RCC 7860 (cell line): ENCODE data around the gene ADCY9.
"Not testable (repeated sequence)": the region's sequence is repeated elsewhere in the genome, so short reads cannot be mapped to it uniquely, and the experiment has no call there.

Experiments
- DNase-seq: peaks from one replicate; pipeline ENCODE4 v3.0.0-alpha.2; 2015; ENCODE audit warnings: low spot score
- FAIRE-seq: peaks from 2 replicates; lab custom pipeline; 2012; peaks lifted over from hg19 to GRCh38; lab: Jason Lieb, UNC

The ADCY9 gene

GRCh38 chr16:3937066-3937875, 179.0 kb downstream of the ADCY9 start:
- DNase-seq, result no peak
- FAIRE-seq, result no peak

- DNase-seq (no peak), FAIRE-seq (no peak)
Observed at GRCh38 chr16:3935921-3936320, 180.3 kb downstream of the ADCY9 start.

- FAIRE-seq, result no peak
- DNase-seq, result no peak
Observed at GRCh38 chr16:3934491-3935181, 181.6 kb downstream of the ADCY9 start.

- FAIRE-seq, DNase-seq: not testable (repeated sequence)
Observed at GRCh38 chr16:3927147-3927546, 189.1 kb downstream of the ADCY9 start.

- no peak for DNase-seq
- FAIRE-seq, result no peak
Observed at GRCh38 chr16:3924763-3925162, 191.5 kb downstream of the ADCY9 start.

GRCh38 chr16:3922241-3922640, 194.0 kb downstream of the ADCY9 start:
- no peak for DNase-seq
- no peak for FAIRE-seq

GRCh38 chr16:3920206-3920605, 196.0 kb downstream of the ADCY9 start:
- FAIRE-seq (no peak), DNase-seq (no peak)

- no peak for FAIRE-seq
- DNase-seq, result no peak
Observed at GRCh38 chr16:3919413-3919812, 196.8 kb downstream of the ADCY9 start.

GRCh38 chr16:3915426-3916260, 200.6 kb downstream of the ADCY9 start:
- DNase-seq, result no peak
- FAIRE-seq, result no peak

- DNase-seq, result no peak
- no peak for FAIRE-seq
Observed at GRCh38 chr16:3912897-3913296, 203.3 kb downstream of the ADCY9 start.
